ENCODE data around the gene SETD5. TPM values are rescaled to one million over a fixed set of nuclear protein-coding genes. Genes with fewer than 3 reads are reported as not detected.

SETD5 gene
- polyA plus RNA-seq, 2 of the 4 experiments (the other 2 are of a cell fraction): 41.7 to 92.3 TPM

DNA sequence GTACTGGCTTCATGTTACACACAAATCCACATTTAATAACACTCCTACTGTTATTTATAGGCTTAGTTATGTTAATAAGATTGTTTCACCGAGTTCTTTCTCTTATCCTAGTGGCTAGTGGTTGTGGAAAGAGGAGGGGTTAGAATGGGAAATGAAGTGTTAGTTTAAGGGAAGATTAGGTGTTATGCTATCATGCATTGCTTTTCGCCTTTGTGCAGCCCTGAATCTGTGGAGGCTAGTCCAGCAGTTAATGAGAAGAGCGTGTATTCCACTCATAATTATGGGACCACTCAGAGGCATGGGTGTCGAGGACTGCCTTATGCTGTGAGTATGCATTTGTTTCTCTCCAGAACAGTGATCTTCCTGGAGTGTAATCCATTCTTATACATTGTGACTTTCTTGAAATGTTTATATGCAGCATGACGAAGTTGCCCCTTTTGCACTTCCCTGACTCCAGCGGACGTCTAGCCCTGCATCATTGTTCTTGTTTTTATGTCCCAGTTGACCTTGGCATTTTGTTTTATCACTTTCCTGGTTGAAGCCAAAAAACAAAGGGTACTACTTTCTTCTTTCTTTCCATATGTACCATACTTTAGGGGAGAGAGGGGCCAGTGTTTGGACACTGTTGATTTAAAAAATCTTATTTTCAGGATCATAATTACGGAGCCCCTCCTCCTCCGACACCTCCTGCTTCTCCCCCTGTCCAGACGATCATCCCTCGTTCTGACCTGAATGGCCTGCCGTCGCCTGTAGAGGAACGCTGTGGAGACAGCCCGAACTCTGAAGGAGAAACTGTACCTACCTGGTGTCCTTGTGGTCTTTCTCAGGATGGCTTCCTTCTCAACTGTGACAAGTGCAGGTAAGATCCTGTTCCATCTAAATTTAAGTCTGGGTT, 36.5 kb downstream of the SETD5 start:
- no peak overlapping the region for H3K27ac ChIP-seq
- no peak for TF ChIP-seq CHD2 (IDR thresholded peaks at IDR 0.05; ENCODE audit: low read length, partially characterized antibody)
- TF ChIP-seq KDM5A (IDR thresholded peaks at IDR 0.05): no peak
- TF ChIP-seq ZSCAN20 (CRISPR knock-in tag; IDR thresholded peaks at IDR 0.05): no peak
- no peak for TF ChIP-seq FOXS1 (CRISPR knock-in tag; IDR thresholded peaks at IDR 0.05)
- TF ChIP-seq FOSL2 (IDR thresholded peaks at IDR 0.05): no peak
- TF ChIP-seq FOSL2 (CRISPR knock-in tag; IDR thresholded peaks at IDR 0.05): no peak
- TF ChIP-seq, protein P1, sequence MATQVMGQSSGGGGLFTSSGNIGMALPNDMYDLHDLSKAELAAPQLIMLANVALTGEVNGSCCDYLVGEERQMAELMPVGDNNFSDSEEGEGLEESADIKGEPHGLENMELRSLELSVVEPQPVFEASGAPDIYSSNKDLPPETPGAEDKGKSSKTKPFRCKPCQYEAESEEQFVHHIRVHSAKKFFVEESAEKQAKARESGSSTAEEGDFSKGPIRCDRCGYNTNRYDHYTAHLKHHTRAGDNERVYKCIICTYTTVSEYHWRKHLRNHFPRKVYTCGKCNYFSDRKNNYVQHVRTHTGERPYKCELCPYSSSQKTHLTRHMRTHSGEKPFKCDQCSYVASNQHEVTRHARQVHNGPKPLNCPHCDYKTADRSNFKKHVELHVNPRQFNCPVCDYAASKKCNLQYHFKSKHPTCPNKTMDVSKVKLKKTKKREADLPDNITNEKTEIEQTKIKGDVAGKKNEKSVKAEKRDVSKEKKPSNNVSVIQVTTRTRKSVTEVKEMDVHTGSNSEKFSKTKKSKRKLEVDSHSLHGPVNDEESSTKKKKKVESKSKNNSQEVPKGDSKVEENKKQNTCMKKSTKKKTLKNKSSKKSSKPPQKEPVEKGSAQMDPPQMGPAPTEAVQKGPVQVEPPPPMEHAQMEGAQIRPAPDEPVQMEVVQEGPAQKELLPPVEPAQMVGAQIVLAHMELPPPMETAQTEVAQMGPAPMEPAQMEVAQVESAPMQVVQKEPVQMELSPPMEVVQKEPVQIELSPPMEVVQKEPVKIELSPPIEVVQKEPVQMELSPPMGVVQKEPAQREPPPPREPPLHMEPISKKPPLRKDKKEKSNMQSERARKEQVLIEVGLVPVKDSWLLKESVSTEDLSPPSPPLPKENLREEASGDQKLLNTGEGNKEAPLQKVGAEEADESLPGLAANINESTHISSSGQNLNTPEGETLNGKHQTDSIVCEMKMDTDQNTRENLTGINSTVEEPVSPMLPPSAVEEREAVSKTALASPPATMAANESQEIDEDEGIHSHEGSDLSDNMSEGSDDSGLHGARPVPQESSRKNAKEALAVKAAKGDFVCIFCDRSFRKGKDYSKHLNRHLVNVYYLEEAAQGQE (IDR thresholded peaks at IDR 0.05): no peak
- TF ChIP-seq CBX2 (IDR thresholded peaks at IDR 0.05; ENCODE audit: borderline replicate concordance, low read depth): no peak
- TF ChIP-seq ESRRA (IDR thresholded peaks at IDR 0.05; ENCODE audit: borderline replicate concordance, low read length): no peak
- no peak for TF ChIP-seq NFE2L2 (conservative IDR thresholded peaks at IDR 0.05; ENCODE audit: low read length)
- TF ChIP-seq KDM1A (IDR thresholded peaks at IDR 0.05; ENCODE audit: low read depth): no peak
- no peak for TF ChIP-seq EP300 (IDR thresholded peaks at IDR 0.05)
- TF ChIP-seq NR3C1 (IDR thresholded peaks at IDR 0.05): no peak
- no peak for TF ChIP-seq HOXA7 (CRISPR knock-in tag; IDR thresholded peaks at IDR 0.05)
- TF ChIP-seq HOXB13 (CRISPR knock-in tag; IDR thresholded peaks at IDR 0.05; ENCODE audit: low read depth): no peak
- TF ChIP-seq, protein P2, sequence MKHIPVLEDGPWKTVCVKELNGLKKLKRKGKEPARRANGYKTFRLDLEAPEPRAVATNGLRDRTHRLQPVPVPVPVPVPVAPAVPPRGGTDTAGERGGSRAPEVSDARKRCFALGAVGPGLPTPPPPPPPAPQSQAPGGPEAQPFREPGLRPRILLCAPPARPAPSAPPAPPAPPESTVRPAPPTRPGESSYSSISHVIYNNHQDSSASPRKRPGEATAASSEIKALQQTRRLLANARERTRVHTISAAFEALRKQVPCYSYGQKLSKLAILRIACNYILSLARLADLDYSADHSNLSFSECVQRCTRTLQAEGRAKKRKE (CRISPR knock-in tag; IDR thresholded peaks at IDR 0.05; ENCODE audit: low read depth): no peak
- TF ChIP-seq, protein P3, sequence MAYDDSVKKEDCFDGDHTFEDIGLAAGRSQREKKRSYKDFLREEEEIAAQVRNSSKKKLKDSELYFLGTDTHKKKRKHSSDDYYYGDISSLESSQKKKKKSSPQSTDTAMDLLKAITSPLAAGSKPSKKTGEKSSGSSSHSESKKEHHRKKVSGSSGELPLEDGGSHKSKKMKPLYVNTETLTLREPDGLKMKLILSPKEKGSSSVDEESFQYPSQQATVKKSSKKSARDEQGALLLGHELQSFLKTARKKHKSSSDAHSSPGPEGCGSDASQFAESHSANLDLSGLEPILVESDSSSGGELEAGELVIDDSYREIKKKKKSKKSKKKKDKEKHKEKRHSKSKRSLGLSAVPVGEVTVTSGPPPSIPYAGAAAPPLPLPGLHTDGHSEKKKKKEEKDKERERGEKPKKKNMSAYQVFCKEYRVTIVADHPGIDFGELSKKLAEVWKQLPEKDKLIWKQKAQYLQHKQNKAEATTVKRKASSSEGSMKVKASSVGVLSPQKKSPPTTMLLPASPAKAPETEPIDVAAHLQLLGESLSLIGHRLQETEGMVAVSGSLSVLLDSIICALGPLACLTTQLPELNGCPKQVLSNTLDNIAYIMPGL (CRISPR knock-in tag; IDR thresholded peaks at IDR 0.05; ENCODE audit: borderline replicate concordance): no peak
- TF ChIP-seq POLR2AphosphoS2 (conservative IDR thresholded peaks at IDR 0.05; ENCODE audit: low read length): no peak
- whole genome bisulfite sequencing (ENCODE audit: missing lambda C conversion rate): 95% methylated on average over 15 of the region's 15 CpGs
- H3K4me2 ChIP-seq: no peak overlapping the region
- H3K4me1 ChIP-seq: peaks cover 35% of the 10 kb centered on the region
- CTCF ChIA-PET: interaction anchor here (2.3 kb wide), 1 partner anchor 81 kb away, joined by 9 read pairs; no protein-coding TSS in a partner anchor
- ATAC-seq: no peak
- H3K4me3 ChIP-seq: no peak overlapping the region
- FAIRE-seq: no peak
- H3K9me3 ChIP-seq: no peaks in the 10 kb centered on the region
- DNase-seq (ENCODE audit: low read depth in 1 of 2, low spot score in 1 of 2): no peak
- POLR2A ChIA-PET: no interaction called here

- H3K9me3 ChIP-seq: no peaks in the 10 kb centered on the region
- no peak for FAIRE-seq
- 61% methylated on average over 3 of the region's 3 CpGs for WGBS (ENCODE audit: missing lambda C conversion rate)
- H3K4me3 ChIP-seq: no peak overlapping the region
- TF ChIP-seq CHD2 (IDR thresholded peaks at IDR 0.05; ENCODE audit: low read length, partially characterized antibody) (no peak), HEYL (CRISPR knock-in tag; IDR thresholded peaks at IDR 0.05) (no peak), EP300 (IDR thresholded peaks at IDR 0.05) (no peak), TP53 (CRISPR knock-in tag; IDR thresholded peaks at IDR 0.05) (no peak), POLR2A (IDR thresholded peaks at IDR 0.05; ENCODE audit: low read length) (no peak), FOSL2 (IDR thresholded peaks at IDR 0.05) (no peak), FOSL2 (CRISPR knock-in tag; IDR thresholded peaks at IDR 0.05) (no peak), RFX5 (IDR thresholded peaks at IDR 0.05) (no peak), KDM5A (IDR thresholded peaks at IDR 0.05) (no peak), FOSB (CRISPR knock-in tag; IDR thresholded peaks at IDR 0.05) (no peak), CHD4 (IDR thresholded peaks at IDR 0.05; ENCODE audit: borderline replicate concordance) (no peak), KDM1A (IDR thresholded peaks at IDR 0.05; ENCODE audit: low read depth) (no peak)
- TF ChIP-seq, protein P4, sequence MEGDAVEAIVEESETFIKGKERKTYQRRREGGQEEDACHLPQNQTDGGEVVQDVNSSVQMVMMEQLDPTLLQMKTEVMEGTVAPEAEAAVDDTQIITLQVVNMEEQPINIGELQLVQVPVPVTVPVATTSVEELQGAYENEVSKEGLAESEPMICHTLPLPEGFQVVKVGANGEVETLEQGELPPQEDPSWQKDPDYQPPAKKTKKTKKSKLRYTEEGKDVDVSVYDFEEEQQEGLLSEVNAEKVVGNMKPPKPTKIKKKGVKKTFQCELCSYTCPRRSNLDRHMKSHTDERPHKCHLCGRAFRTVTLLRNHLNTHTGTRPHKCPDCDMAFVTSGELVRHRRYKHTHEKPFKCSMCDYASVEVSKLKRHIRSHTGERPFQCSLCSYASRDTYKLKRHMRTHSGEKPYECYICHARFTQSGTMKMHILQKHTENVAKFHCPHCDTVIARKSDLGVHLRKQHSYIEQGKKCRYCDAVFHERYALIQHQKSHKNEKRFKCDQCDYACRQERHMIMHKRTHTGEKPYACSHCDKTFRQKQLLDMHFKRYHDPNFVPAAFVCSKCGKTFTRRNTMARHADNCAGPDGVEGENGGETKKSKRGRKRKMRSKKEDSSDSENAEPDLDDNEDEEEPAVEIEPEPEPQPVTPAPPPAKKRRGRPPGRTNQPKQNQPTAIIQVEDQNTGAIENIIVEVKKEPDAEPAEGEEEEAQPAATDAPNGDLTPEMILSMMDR (IDR thresholded peaks at IDR 0.05): no peak
- ChIA-PET POLR2A (interaction anchor here (1.0 kb wide), 1 partner anchor 39 kb away, joined by 4 read pairs; no protein-coding TSS in a partner anchor), CTCF (interaction anchor here (1.2 to 2.3 kb wide), 3 partner anchors 10 to 82 kb away, joined by 5 to 10 read pairs (median 9); no protein-coding TSS in a partner anchor)
- DNase-seq (ENCODE audit: low read depth in 1 of 2, low spot score in 1 of 2): no peak
- no peak overlapping the region for H3K27ac ChIP-seq
- no peak for ATAC-seq
- peaks cover 27% of the 10 kb centered on the region for H3K4me1 ChIP-seq
- H3K4me2 ChIP-seq: no peak overlapping the region
Measured at GRCh38 chr3:9435316-9435715, 37.9 kb downstream of the SETD5 start.

Measured in A549 (cell line).